ENCODE results near the gene TCTN1.

- TF ChIP-seq CTCF (conservative IDR thresholded peaks at IDR 0.05 in 1 of 2, IDR thresholded peaks at IDR 0.05 in 1 of 2; ENCODE audit: extremely low read depth in 1 of 2, insufficient read depth in 1 of 2, low read depth in 1 of 2, low read length in 2 of 2) (no peak), EZH2 (IDR thresholded peaks at IDR 0.05; ENCODE audit: borderline replicate concordance, low read length) (no peak)
These were observed 1.2 kb downstream of the TCTN1 start for GRCh38 chr12:110615171-110615570.

Measured in mammary epithelial cell (primary cell).